Measurements from ENCODE around the gene PPBP.

Gene PPBP

DNA sequence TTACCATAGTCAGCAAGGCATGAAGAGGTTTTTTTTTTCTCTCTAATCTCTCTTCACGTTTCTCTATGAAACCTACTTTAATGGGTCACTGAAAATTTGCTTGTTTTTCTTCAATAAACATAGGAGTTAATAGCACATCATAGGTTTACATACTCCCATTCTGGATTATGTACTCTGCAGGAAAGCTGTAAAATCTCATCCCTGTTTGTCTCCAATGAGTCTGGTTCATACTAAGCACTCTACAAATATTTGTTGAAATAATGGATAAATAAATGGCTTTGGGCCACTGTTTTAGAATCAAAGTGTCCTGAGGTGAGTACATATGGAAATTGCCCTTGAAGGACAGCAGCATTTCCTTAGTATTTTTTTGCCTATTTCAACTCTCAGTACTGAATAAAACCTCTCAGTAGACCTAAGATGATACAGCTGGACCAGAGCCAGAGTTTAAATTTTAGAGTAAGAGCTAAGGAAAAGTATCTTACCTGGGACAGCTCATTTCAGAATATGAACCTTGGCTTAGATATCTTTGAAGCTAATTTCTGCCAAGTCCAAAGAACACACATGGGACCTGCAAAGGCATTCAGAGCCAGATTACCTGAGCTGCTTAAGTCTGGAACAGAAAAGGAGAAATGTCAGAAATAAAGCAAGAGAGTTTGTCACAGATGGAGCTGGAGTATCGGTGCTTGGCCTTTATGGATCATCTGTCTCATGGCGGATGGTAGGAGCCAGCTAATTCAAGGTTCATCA, 40.6 kb downstream of the PPBP start:
- no peak for DNase-seq

GRCh38 chr4:73945674-73946449, 42.1 kb downstream of the PPBP start:
- no peak for DNase-seq

DNA sequence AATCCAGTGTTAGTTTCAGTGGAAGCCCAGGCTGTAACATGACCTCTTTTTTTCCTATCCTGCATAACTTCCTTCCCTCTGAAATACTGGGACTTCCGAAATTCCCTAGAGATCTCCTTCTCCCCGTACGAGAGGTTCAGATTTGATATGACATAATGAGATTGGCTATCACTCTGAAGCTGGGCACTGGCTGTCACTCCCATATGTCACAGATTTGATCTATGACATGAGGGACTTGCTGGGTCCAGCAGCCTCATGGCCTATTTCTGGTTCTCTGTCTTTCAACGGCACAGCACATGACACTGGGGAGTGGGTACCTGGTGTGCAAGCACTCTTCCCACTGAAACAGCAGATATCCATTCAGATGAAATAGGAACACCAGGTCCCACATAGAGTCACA, 42.9 kb downstream of the PPBP start:
- DNase-seq: no peak

- no peak for DNase-seq
These were observed 43.7 kb downstream of the PPBP start for GRCh38 chr4:73944061-73944875.

DNA sequence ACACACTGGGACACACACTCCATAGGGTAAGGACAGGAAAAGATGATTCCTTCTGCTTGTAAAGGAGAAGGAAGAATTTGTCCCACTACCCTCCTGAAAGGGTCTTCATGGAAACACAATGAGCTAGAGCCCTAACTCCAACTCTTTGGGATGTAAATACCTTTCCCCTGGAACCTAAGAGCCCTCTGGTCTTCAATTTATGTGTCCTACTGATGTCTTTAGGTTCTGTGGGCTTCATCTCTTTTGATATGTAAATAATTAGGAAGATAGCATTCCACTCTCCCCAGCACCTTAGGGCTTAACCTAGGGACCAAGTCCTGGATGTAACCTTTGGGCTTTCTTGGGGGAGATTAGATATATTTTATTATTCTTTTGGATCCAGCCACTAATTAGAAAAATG, 44.4 kb downstream of the PPBP start:
- DNase-seq: no peak

GRCh38 chr4:73936969-73937368, 51.0 kb downstream of the PPBP start:
- DNase-seq: no peak
